Stimulated activated CD4-positive, alpha-beta T cell treated with anti-CD3 and anti-CD28 coated beads, TNF-alpha, amount 100 ng/mL, for 1 hour (primary cell): ENCODE results near the gene BOLA2.
"Not testable (repeated sequence)": the region's sequence is repeated elsewhere in the genome, so short reads cannot be mapped to it uniquely, and the experiment has no call there.

Source experiments
- DNase-seq, 3 donors: peaks; one replicate each; pipeline ENCODE4 v3.0.0-alpha.2; 2020; ENCODE audit warnings: low read depth in 3 of 3, low spot score in 1 of 3

BOLA2 gene

DNA sequence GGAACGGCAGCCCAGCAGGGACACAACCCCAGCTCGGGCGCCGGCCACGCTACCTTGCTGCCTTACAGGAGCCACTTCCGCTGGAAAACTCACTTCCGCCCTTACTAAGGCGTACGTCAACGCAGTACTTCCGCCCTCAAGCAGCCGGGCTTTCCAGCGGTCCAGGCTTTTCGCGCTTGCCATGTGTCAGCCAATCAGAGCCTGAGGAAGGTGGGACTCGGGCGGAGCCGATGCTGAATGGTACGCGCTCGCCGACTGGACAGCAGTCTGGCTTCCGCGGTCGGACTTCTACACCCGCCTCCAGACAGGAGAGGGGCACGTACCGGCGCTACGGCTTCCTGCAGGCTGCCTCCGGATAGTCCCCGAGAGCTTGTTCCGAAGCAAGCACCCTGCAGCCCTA lies at the start of gene BOLA2, which contains the start of gene SLX1B:
BOLA2 (minus strand) TSS at position 83 of the 400 bp plus-strand sequence. CDS start 98 bp downstream, outside the sequence.
SLX1B (plus strand) TSS at position 265 of the 400 bp plus-strand sequence.
- not testable (repeated sequence) for DNase-seq

DNA sequence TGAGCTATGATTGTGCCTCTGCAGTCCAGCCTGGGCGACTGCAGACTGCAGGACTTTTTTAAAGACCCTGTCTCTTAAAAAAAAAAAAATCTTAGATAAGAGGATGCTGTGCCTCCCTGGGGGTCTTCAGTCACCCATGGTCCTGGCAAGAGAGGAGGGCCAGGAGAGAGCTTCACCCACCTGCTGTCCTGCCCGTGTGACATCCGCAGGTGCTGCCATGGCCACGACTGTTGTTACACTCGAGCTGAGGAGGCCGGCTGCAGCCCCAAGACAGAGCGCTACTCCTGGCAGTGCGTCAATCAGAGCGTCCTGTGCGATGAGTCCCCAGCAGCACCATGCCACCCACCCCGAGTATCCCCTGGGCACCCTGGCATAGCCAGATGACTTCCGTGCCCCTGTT lies 28.1 kb upstream of the BOLA2 start:
- not testable (repeated sequence) for DNase-seq

DNA sequence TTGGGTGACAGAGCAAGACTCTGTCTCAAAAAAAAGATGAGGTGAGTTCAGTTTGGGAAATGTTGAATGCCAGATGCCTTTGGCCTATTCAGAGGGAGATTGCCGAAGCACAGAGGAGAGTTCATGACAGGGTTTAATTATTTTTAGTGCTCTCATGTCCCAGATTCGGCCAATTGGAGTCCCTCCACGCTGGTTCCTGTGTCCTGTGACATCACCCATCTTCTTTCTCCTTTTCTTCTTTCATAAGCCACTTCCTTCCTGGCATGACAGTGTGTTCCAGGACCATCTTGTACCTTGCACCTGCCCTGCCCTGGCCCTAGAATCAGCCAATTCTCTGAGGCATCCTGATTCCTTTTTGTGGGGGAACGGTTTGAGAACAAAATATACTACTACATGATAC lies 17.9 kb upstream of the BOLA2 start:
- DNase-seq: not testable (repeated sequence)

DNA sequence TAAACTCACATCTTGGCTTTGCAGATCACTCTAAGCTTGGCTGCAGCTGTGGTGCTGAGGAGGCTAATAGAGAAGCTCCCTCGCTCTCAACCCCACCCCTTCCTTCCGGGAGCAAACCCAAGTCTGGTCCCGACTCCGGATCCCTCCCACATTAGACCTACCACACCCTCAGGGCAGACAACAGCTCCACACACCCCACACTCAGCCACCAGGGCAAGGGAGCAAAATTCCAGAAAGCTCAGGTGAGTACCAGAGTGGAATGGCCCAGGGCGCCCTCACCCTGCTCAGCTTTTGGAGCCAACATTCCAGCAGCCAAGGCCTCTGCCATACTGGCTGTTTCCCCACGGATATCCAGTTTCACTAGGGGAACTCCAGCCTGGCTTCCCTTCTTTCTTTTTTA lies 15.5 kb upstream of the BOLA2 start:
- peak; percentile 0 to 9 (median 4) for DNase-seq

DNA sequence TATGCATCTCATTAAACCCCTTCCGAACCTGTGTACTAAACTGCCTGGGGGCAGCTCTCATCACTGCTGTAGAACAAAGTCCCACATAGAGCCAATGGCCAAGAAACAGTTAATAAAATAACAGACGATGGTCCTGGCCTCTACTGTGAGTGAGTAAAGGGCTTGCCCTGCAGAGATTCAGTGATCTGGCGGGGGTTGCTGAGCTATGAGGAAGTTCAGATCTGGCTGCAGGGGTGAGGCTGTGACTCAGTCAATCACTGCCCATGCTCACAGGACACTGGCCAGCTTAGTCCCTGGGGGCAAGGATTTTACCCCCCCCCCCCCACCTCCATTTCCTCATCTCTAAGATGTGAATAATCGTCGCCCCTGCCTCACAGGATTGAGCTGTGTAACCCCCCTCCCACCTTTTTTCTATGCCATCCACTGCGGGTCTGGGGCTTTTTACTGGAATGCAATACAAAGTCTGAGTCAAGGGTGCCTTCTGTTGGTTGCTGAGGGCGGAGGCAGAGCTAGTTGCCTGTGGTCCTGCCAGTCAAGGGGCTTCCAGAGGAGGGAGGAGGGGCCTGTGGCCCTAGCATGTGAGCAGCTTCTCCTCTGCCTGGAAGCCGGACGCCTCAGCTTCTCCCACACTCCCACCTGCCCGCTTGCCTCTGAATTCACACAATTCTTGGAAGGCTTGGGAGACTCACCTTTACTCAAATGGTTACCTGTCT lies 13.7 kb upstream of the BOLA2 start:
- not testable (repeated sequence) for DNase-seq

DNA sequence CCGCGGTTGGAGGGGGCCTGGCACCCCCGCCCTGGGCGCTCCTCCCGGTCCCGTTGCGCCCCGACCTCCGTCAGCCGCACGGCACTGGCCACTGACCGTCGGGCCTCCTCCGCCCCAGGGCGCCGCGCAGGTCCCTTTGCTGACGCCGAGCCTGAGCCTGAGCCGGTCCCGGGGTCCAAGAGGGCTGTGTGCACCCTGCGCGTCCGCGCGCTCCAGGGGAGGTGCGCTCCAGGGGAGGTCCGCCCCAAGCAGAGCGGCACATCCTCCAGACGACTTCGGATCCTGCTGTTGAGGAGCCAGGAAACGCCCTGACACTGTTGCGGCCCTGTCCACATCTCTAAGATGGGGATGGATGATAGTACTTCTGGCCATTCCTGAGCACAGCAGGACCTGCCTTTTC lies 12.8 kb upstream of the BOLA2 start:
- not testable (repeated sequence) for DNase-seq

DNA sequence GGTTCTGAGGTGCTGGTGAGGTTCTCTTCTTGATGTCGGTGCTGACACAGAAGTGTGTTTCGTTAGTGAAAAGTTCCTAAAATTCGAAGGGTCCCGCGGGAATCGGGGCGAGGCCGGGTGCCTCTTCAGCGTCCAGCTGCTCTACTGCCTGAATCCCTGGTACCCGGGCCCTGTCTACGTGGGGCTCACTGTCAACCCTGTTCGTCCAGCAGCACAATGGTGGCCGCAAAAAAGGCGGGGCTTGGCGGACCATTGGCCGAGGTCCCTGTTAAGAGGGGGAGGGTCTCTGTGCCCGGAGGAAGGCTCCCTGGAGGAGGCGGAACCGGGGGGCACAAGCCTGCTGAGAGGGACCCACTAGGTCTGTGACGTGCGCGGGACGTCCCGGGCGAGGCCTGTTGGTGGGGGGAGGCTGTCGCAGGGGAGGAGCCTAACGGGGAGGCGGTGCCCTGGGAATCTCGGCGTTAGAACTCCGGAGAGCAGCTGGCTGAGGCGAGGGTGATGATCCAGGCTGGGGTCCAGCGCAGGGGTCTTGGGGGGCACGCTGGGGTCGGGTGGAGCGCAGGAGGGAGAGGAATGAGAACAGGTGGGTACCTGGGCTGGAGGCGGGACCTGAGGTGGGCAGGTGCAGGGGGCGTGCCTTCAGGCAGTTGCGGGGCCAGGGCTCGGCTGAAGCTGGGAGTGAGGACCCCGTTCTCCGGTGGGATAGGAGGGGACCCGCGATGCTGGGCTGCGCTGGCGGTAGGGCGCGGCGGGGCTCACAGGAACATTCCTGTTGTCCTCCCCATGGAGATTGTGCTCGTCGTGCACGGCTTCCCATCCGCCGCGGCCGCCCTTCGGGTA lies 12.1 kb upstream of the BOLA2 start:
- not testable (repeated sequence) for DNase-seq

DNA sequence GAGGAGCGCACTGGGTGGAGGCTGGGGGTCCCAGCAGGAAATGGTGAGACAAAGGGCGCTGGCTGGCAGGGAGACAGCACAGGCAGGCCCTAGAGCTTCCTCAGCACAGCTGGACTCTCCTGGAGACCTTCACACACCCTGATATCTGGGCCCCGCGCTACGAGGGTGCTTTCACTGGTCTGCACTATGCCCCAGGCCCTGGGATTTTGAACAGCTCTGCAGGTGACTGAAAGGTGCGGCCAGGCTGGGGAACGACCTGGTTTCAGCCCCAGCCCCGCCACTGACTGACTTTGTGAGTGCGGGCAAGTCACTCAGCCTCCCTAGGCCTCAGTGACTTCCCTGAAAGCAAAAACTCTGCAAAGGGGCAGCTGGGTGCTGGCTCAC lies 6.5 kb upstream of the BOLA2 start:
- not testable (repeated sequence) for DNase-seq

DNA sequence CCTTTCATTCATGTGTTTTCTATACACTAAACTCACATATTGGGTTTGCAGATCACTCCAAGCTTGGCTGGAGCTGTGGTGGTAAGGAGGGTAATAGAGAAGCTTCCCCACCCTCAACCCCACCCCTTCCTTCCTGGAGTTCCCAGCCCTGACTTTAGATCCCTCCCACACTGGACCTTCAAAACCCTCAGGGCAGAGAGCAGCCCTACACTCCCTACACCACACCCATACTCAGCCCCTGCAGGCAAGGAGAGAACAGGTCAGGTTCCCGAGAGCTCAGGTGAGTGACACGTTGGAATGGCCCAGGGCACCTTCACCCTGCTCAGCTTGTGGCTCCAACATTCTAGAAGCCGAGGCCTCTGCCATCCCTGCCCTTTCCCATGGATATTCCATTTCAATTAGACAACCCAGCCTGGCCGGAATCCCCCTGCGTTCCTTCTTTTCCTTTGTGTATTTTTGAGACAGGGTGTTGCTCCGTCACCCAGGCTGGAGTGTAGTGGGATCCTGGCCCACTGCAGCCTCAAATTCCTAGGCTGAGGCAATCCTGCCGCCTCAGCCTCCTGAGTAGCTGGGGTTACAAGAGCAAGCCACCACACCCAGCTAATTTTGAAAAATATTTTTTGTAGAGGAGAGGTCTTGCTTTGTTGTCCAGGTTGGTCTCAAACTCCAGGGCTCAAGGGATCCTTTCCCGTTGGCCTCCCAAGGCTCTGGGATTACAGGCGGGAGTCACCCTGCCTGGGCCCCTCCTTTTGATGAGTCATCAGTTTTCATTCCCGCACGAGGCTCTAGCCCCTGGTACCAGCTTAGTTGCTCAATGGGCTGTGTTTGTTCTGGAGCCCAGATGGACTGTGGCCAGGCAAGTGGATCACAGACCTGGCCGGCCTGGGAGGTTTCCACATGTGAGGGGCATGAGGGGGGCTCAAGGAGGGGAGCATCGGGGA lies 5.8 kb upstream of the BOLA2 start, which contains the start of gene SULT1A4:
SULT1A4 (plus strand) TSS at position 208 of the 941 bp plus-strand sequence. CDS start 1,473 bp downstream, outside the sequence.
- not testable (repeated sequence) for DNase-seq

DNA sequence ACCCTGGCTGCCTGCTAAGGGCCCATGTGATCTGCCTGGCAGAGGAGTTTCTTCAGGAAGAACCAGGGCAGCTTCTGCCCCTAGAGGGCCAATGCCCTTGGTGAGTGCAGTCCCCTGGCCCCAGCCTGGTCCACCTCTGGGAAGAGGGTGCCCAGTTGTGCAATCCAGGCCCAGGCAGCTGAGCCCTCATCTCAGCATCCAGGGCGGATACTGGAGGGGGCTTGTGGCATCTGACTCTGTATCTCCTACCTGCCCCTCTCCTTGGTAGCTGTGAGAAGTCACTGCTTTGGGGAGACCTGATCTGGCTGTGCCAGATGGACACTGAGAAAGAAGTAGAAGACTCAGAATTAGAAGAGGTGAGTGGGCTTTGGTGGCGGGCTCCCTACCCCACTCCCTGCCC lies 3.5 kb upstream of the BOLA2 start:
- DNase-seq: not testable (repeated sequence)

DNA sequence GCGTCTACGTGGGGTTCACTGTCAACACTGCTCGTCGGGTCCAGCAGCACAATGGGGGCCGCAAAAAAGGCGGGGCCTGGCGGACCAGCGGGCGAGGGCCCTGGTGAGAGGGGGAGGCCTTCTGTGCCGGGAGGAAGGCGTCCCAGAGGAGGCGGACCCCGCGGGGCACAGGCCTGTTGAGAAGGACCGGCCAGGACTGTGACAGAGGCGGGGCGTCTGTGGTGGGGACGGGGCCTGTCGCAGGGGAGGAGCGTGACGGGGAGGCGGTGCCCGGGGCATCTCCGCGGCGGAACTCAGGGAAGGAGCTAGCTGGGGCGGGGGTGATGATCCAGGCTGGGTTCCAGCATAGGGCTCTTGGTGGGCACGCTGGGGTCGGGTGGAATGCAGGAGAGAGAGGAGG lies 677 bp upstream of the BOLA2 start:
- DNase-seq: not testable (repeated sequence)

DNA sequence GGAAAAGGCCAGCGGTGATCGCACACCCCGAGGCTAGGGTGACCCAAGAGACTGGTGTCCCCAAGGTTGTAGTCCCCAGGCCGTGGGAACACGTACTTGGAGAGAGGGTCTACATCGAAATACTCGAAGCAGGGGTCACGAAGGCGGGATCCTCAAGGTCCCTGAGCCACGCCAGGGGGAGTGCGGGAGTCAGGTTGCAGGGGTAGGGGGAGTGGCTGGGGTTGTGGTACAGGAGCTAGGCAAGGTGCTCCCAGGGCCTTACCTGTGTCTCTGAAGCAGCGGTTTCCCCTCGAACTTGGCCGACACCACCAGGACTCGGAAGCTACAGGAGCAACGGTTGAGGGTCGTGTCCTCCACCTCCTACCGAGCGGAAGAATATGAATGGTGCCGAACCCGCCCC lies 397 bp downstream of the BOLA2 start:
- DNase-seq: not testable (repeated sequence)

DNA sequence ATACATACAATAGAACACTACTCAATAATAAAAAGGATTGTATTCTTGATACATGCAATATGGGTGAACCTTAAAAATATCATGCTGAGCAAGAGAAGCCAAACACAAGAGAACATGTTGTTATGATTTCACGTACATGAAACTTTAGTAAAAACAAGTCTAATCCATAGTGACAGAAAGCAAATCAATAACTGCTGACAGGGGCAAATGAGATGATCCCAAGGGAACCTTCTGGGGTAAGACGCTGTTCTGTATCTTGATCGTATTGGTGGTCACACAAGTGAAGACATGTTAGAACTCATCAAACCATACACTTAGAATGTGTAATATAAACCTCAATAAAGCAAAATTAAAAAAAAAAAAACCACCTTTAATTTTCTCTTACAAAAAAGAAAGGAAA lies 28.8 kb downstream of the BOLA2 start:
- DNase-seq: not testable (repeated sequence)

DNA sequence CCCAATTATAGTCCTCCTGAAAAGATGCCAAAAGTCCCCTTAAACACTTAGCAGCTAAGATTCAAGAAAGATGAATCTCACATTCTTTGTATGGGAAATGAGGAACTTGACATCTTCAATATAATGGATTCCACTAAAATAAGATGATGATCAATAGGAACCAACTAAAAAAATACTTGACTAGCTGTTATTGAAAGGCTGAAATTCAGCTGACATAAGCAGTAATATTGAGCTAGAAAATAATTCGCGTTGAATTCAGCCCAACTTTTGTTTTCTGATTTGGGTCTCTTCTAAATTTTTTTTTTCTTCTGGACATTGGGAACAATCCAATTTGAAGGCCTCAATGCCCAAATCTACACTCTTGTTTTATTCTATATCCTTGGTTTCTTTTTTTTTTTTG lies 30.6 kb downstream of the BOLA2 start:
- not testable (repeated sequence) for DNase-seq

DNA sequence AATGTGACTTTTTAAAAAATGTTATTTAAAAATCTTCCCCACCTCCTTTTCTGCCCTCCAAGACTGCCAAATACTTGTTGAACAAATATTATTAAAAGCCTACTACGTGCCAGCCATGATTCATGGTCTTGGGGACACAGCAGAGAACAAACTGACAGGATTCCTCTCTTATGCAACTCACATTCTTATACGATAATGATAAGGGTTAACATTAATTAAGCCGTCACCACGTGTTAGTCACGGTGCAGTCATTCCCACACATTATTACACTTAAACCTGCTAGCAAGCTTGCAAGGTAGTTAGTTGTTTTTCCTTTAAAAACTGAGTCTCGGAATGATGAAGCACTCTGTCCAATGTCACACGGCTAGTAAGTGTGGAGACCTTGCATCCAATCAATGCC lies 48.9 kb downstream of the BOLA2 start:
- not testable (repeated sequence) for DNase-seq
